ENCODE data around the gene CAND2. TPM values are rescaled to one million over a fixed set of nuclear protein-coding genes. Genes with fewer than 3 reads are reported as not detected.
A peak's percentile ranks its signal among the peaks of the same experiment; 100 is the strongest.
"Not testable (repeated sequence)": the region's sequence is repeated elsewhere in the genome, so short reads cannot be mapped to it uniquely, and the experiment has no call there.

CAND2 gene
- total RNA-seq, 1 donor from 2014 or later: 11.3 TPM

DNA sequence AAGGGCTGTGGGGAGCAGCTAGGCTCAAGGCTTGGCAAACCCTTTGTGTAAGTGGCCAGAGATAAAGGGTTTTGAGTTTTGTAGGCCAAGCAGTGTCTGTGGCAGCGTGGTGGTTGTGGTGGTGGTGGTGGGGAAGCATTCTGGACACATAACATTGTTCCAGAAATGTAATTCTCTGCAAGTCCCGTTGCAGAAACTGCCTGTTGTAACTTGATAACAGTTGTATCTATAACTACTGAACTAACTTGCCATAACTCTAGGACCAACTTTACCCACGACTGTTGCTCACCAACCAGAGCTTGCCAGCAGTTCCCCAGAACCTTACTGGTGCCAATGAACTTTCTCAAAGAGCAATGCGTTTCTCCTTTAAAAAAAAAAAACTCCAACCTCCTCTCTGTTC lies 19.3 kb upstream of the CAND2 start:
- no peaks in the 10 kb centered on the region for H3K27me3 Mint-ChIP-seq (ENCODE audit: low read depth)
- H3K36me3 Mint-ChIP-seq (ENCODE audit: low read depth): no peaks in the 10 kb centered on the region
- no peak overlapping the region for H3K4me3 Mint-ChIP-seq (ENCODE audit: unreplicated experiment)
- TF ChIP-seq, protein P1, sequence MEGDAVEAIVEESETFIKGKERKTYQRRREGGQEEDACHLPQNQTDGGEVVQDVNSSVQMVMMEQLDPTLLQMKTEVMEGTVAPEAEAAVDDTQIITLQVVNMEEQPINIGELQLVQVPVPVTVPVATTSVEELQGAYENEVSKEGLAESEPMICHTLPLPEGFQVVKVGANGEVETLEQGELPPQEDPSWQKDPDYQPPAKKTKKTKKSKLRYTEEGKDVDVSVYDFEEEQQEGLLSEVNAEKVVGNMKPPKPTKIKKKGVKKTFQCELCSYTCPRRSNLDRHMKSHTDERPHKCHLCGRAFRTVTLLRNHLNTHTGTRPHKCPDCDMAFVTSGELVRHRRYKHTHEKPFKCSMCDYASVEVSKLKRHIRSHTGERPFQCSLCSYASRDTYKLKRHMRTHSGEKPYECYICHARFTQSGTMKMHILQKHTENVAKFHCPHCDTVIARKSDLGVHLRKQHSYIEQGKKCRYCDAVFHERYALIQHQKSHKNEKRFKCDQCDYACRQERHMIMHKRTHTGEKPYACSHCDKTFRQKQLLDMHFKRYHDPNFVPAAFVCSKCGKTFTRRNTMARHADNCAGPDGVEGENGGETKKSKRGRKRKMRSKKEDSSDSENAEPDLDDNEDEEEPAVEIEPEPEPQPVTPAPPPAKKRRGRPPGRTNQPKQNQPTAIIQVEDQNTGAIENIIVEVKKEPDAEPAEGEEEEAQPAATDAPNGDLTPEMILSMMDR (IDR thresholded peaks at IDR 0.05): no peak
- no peaks in the 10 kb centered on the region for H3K9me3 Mint-ChIP-seq (ENCODE audit: low read depth)
- H3K4me1 Mint-ChIP-seq (ENCODE audit: low read depth): peaks cover 7% of the 10 kb centered on the region
- no peak overlapping the region for H3K27ac Mint-ChIP-seq (ENCODE audit: unreplicated experiment)
- peak; percentile 14 for DNase-seq (ENCODE audit: low spot score)

DNA sequence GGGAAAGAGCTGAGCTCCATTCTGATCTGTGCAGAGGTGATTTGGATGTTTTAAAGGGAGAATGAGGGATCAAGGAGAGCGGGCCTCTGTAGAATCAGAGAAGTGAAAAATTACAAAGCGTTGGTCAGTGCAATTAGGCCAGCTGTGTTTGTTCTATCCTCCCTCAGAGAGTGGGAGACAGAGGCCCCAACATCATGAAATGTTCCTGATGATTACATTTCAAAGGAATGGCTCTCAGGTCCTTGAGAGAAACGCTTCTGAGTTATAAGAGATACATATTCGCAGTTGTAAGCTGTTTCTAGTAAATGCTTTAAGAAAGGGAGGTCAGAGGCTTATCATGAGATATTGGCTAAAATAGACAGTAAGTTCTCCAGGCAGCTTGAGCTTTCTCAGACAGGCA lies 15.7 kb upstream of the CAND2 start:
- DNase-seq (ENCODE audit: low spot score): no peak
- no peaks in the 10 kb centered on the region for H3K9me3 Mint-ChIP-seq (ENCODE audit: low read depth)
- H3K27me3 Mint-ChIP-seq (ENCODE audit: low read depth): peaks cover 13% of the 10 kb centered on the region
- no peaks in the 10 kb centered on the region for H3K36me3 Mint-ChIP-seq (ENCODE audit: low read depth)
- peaks cover 7% of the 10 kb centered on the region for H3K4me1 Mint-ChIP-seq (ENCODE audit: low read depth)
- TF ChIP-seq, protein P1 (IDR thresholded peaks at IDR 0.05): no peak
- H3K27ac Mint-ChIP-seq (ENCODE audit: unreplicated experiment): no peak overlapping the region
- no peak overlapping the region for H3K4me3 Mint-ChIP-seq (ENCODE audit: unreplicated experiment)

DNA sequence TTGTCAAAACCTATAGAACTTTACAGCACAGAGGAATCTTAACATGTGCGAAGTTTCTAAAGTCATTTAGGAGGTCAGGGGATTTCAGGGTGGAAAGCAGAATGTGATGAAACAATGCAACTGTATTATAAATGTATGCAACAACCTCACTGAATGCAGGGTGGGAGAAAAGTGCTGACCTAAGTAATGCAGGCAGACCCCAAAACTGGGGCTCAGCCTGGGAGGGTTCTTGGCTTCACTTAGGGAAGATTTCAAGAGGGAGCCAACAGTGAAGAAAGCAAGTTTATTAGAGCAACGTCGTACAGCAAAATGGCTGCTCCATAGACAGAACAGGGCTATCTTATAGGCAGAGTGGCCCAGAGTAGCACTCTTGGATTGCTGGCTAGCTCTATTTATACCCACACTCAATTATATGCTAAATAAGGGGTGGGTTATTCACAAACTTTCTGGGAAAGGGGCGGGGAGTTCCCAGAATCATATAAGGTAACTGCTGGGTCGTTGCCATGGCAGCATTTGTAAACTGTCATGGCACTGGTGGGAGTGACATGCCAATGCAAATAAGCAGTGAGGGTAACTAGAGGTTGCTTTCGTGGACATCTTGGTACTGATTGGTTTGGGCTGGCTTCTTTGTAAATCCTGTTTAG lies 14.2 kb upstream of the CAND2 start:
- Mint-ChIP-seq H3K27me3 (ENCODE audit: low read depth) (peaks cover 13% of the 10 kb centered on the region), H3K36me3 (ENCODE audit: low read depth) (no peaks in the 10 kb centered on the region), H3K4me3 (ENCODE audit: unreplicated experiment) (no peak overlapping the region), H3K4me1 (ENCODE audit: low read depth) (peaks cover 7% of the 10 kb centered on the region), H3K27ac (ENCODE audit: unreplicated experiment) (no peak overlapping the region), H3K9me3 (ENCODE audit: low read depth) (no peaks in the 10 kb centered on the region)
- TF ChIP-seq, protein P1 (IDR thresholded peaks at IDR 0.05): no peak
- DNase-seq (ENCODE audit: low spot score): no peak

DNA sequence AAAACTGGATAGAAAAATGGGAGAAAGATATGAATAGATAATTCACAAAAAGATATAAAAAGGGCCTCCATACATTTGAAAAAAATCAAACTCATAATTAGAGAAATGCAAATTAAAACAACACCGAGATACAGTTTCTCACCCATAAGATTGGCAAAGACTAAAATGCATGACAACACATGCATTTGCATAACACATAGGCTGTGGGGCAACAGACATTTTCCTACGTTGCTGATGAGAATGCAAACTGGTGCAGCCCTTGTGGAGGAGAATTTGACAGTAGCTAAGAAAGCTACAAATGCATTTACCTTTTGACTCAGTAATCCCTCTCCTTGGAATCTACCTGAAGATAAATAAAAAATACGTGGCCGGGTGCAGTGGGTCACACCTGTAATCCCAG lies 11.4 kb upstream of the CAND2 start:
- Mint-ChIP-seq H3K36me3 (ENCODE audit: low read depth) (no peaks in the 10 kb centered on the region), H3K27ac (ENCODE audit: unreplicated experiment) (no peak overlapping the region), H3K4me3 (ENCODE audit: unreplicated experiment) (no peak overlapping the region), H3K27me3 (ENCODE audit: low read depth) (peaks cover 15% of the 10 kb centered on the region), H3K4me1 (ENCODE audit: low read depth) (peaks cover 10% of the 10 kb centered on the region), H3K9me3 (ENCODE audit: low read depth) (no peaks in the 10 kb centered on the region)
- DNase-seq (ENCODE audit: low spot score): no peak
- TF ChIP-seq, protein P1 (IDR thresholded peaks at IDR 0.05): no peak

DNA sequence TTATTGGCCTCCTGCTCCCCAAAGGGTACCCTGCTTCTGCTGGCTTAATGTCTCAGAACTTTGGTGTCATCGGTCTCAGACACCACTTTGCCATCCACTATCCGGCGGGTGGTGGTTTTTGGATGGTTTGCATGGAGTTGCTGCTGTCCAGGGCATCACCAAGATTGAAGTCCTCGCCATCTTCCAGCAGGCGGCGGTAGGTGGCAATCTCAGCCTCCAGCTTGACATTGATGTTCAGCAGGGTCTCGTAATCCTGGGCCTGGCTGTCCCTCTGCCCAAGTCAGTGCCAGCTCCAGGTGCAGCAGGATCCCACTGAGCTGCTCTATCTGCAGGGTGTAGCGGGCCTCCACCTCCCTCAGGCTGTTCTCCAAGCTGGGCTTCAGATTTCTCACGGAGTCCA lies 9.1 kb upstream of the CAND2 start:
- H3K27ac Mint-ChIP-seq (ENCODE audit: unreplicated experiment); H3K36me3 Mint-ChIP-seq (ENCODE audit: low read depth); H3K4me1 Mint-ChIP-seq (ENCODE audit: low read depth); H3K4me3 Mint-ChIP-seq (ENCODE audit: unreplicated experiment); H3K9me3 Mint-ChIP-seq (ENCODE audit: low read depth); DNase-seq (ENCODE audit: low spot score): not testable (repeated sequence)
- H3K27me3 Mint-ChIP-seq (ENCODE audit: low read depth): peaks cover 15% of the 10 kb centered on the region
- TF ChIP-seq, protein P1 (IDR thresholded peaks at IDR 0.05): peak; percentile 75

DNA sequence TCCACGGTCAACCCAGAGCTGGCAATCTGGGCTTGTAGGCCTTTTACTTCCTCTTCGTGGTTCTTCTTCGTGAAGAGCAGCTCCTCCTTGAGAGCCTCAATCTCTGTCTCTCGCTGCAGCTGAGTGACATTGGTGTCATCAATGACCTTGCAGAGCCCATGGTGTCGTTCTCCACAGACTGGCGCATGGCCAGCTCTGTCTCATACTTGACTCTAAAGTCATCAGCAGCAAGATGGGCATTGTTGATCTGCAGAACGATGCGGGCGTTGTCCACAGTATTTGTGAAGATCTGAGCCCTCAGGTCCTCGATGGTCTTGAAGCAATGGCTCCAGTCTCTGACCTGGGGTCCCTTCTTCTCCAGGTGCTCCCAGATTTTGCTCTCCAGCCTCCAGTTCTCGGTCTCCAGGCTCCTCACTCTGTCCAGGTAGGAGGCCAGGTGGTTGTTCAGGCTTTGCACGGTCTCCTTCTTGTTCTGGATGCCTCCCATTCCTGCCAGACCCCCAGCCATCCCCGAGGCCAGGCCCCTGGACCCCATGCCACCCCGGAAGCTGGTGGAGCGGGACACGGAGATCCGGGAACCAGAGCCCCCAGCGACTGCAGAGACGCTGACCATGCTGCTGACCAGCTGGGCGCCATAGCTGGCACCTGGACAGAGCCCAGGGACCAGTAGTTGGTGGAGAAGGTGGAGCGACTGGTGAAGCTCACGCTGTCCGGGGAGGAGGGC lies 8.4 kb upstream of the CAND2 start:
- not testable (repeated sequence) for H3K36me3 Mint-ChIP-seq (ENCODE audit: low read depth); H3K9me3 Mint-ChIP-seq (ENCODE audit: low read depth); H3K4me1 Mint-ChIP-seq (ENCODE audit: low read depth); H3K27ac Mint-ChIP-seq (ENCODE audit: unreplicated experiment); DNase-seq (ENCODE audit: low spot score); H3K4me3 Mint-ChIP-seq (ENCODE audit: unreplicated experiment)
- H3K27me3 Mint-ChIP-seq (ENCODE audit: low read depth): peaks cover 15% of the 10 kb centered on the region

All from chondrocyte (in vitro differentiated cells).